ENCODE results near the gene IFNA21.
"Not testable (repeated sequence)": the region's sequence is repeated elsewhere in the genome, so short reads cannot be mapped to it uniquely, and the experiment has no call there.

The IFNA21 gene

GRCh38 chr9:21172156-21172555 is 5.7 kb upstream of the IFNA21 start:
- no peak for TF ChIP-seq POLR2AphosphoS5 (IDR thresholded peaks at IDR 0.05; ENCODE audit: low read depth, low read length)
- no peak for TF ChIP-seq TAF1 (IDR thresholded peaks at IDR 0.05; ENCODE audit: borderline replicate concordance, low read depth, low read length)
- TF ChIP-seq POLR2A (IDR thresholded peaks at IDR 0.05; ENCODE audit: low read depth, low read length): no peak
- no peak for FAIRE-seq
- DNase-seq (ENCODE audit: insufficient read length): no peak

- DNase-seq (ENCODE audit: insufficient read length) (no peak), FAIRE-seq (no peak)
- TF ChIP-seq POLR2AphosphoS5 (IDR thresholded peaks at IDR 0.05; ENCODE audit: low read depth, low read length) (no peak), POLR2A (IDR thresholded peaks at IDR 0.05; ENCODE audit: low read depth, low read length) (no peak), TAF1 (IDR thresholded peaks at IDR 0.05; ENCODE audit: borderline replicate concordance, low read depth, low read length) (no peak)
Measured at GRCh38 chr9:21171351-21171750, 4.9 kb upstream of the IFNA21 start.

DNA sequence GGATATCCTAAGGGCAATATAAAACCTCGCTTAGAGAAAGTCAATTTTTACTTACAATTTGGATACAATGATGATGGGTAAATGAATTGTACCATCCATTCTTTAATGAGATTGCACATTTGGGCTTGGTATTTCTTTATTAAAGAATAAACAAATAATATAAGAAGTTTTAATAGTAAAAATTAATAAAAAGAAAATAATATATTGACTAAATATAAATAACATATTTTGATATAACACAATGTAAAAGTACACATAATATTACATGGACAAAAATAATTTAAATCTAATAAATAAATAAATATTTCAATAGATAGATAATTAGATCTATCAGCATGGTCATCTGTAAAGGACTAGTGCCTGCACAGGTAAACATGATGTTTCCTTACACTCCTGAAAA is 944 bp downstream of the IFNA21 start:
- DNase-seq (ENCODE audit: insufficient read length) (no peak), FAIRE-seq (no peak)
- TF ChIP-seq TAF1 (IDR thresholded peaks at IDR 0.05; ENCODE audit: borderline replicate concordance, low read depth, low read length) (no peak), POLR2A (IDR thresholded peaks at IDR 0.05; ENCODE audit: low read depth, low read length) (no peak), POLR2AphosphoS5 (IDR thresholded peaks at IDR 0.05; ENCODE audit: low read depth, low read length) (no peak)

- TF ChIP-seq TAF1 (IDR thresholded peaks at IDR 0.05; ENCODE audit: borderline replicate concordance, low read depth, low read length) (no peak), POLR2A (IDR thresholded peaks at IDR 0.05; ENCODE audit: low read depth, low read length) (no peak), POLR2AphosphoS5 (IDR thresholded peaks at IDR 0.05; ENCODE audit: low read depth, low read length) (no peak)
- DNase-seq (ENCODE audit: insufficient read length) (no peak), FAIRE-seq (peak; percentile 88)
Measured at GRCh38 chr9:21160178-21160577, 6.3 kb downstream of the IFNA21 start.

DNA sequence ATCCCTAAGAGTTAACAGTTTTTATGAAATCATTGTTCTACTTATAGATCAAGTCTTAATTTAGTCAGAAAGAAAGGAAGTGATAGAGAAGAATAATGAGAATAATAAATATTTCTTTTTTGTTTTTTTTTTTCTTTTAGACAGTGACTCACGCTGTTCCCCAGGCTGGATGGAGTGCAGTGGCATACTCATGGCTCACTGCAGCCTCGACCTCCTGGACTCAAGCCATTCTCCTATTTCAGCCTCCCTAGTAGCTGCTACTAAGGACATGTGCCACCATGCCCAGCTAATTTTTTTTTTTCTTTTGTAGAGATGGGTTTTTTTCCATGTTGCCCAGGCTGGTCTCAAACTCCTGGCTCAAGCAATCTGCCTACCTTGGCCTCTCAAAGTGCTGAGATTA is 11.0 kb downstream of the IFNA21 start:
- DNase-seq (ENCODE audit: insufficient read length): no peak
- FAIRE-seq: no peak
- TF ChIP-seq TAF1 (IDR thresholded peaks at IDR 0.05; ENCODE audit: borderline replicate concordance, low read depth, low read length) (no peak), POLR2AphosphoS5 (IDR thresholded peaks at IDR 0.05; ENCODE audit: low read depth, low read length) (no peak), POLR2A (IDR thresholded peaks at IDR 0.05; ENCODE audit: low read depth, low read length) (no peak)

DNA sequence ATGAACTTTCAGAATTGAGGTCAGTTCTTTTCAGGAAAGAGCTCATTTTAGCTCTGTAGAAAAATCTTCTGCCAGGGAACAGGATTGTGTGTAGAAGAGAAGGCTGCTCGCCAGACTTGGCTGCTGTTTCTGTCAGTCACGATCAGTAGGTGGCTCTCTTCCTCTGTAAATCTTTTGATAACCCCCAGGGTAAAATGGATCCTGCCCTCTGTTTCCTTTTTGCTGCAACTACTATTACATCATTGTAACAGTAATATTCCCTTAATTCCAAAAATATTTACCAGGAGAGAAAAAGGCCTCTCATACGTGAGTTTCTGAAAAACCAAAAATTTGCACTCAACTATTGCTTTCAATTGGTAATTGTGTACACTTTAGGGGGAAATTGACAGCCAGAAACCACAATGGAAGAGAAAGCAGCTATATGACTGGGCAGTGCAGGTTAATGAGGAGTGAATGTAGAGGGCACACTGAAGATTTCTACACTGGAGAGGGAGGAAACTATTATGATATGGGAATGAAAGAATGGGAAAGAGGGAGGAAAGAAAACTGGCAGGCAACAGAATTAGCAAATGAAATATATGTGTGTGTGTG is 12.3 kb downstream of the IFNA21 start:
- TF ChIP-seq POLR2AphosphoS5 (IDR thresholded peaks at IDR 0.05; ENCODE audit: low read depth, low read length) (no peak), TAF1 (IDR thresholded peaks at IDR 0.05; ENCODE audit: borderline replicate concordance, low read depth, low read length) (no peak), POLR2A (IDR thresholded peaks at IDR 0.05; ENCODE audit: low read depth, low read length) (no peak)
- FAIRE-seq (peak; percentile 80), DNase-seq (ENCODE audit: insufficient read length) (no peak)

GRCh38 chr9:21153336-21154017 is 13.0 kb downstream of the IFNA21 start:
- DNase-seq (ENCODE audit: insufficient read length) (no peak), FAIRE-seq (no peak)
- no peak for TF ChIP-seq POLR2AphosphoS5 (IDR thresholded peaks at IDR 0.05; ENCODE audit: low read depth, low read length)
- TF ChIP-seq POLR2A (IDR thresholded peaks at IDR 0.05; ENCODE audit: low read depth, low read length): no peak
- TF ChIP-seq TAF1 (IDR thresholded peaks at IDR 0.05; ENCODE audit: borderline replicate concordance, low read depth, low read length): no peak

DNA sequence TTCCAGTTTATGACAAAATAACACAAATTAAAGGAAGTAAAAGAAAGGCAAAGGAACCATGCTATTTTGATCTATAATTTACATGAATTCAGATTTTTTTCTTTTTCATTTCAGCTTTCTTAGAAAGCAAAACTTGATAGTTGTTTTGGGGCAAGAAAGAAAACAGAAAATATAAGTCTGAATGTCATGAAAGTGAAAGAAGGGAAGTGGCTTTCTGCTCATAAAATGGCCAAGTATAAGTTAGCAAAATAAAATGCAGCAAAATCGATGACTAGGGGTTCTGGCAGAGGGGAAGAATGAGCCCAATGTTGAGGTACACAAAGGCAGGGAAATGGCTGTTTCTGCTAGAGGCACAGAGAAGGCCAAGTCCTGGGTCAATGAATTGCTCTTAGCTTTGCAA is 21.9 kb downstream of the IFNA21 start:
- no peak for FAIRE-seq
- DNase-seq (ENCODE audit: insufficient read length): no peak
- TF ChIP-seq TAF1 (IDR thresholded peaks at IDR 0.05; ENCODE audit: borderline replicate concordance, low read depth, low read length): no peak
- TF ChIP-seq POLR2A (IDR thresholded peaks at IDR 0.05; ENCODE audit: low read depth, low read length): no peak
- TF ChIP-seq POLR2AphosphoS5 (IDR thresholded peaks at IDR 0.05; ENCODE audit: low read depth, low read length): no peak

DNA sequence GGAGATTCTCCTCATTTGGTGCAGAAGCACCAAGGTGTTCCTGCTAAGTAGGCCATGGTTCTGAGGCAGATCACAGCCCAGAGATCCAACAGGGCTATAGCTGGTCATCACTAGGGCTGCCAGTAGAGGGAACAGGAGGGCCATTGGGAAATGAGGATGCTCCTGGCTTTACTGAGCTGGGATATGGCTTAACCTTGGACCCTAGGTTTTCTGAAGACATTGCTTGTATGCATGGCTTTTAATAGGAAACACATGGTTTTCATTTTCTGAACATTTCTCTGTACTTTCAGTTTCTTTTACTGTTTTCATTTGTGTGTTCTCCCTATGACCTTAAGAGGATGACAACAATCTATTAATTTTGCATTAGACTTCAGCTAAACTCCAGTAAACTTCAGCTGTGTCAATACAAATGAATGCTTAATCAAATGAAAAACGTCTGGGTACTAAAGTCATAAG is 25.0 kb downstream of the IFNA21 start, which contains the start of gene IFNW1:
TSS of gene IFNW1 (minus strand) at position 406 of the 456 bp plus-strand sequence. CDS start at position 144, 262 bp downstream.
- no peak for FAIRE-seq
- TF ChIP-seq POLR2AphosphoS5 (IDR thresholded peaks at IDR 0.05; ENCODE audit: low read depth, low read length): no peak
- TF ChIP-seq POLR2A (IDR thresholded peaks at IDR 0.05; ENCODE audit: low read depth, low read length): no peak
- TF ChIP-seq TAF1 (IDR thresholded peaks at IDR 0.05; ENCODE audit: borderline replicate concordance, low read depth, low read length): no peak
- DNase-seq (ENCODE audit: insufficient read length): no peak

- DNase-seq (ENCODE audit: insufficient read length) (no peak), FAIRE-seq (no peak)
- TF ChIP-seq POLR2A (IDR thresholded peaks at IDR 0.05; ENCODE audit: low read depth, low read length): no peak
- TF ChIP-seq TAF1 (IDR thresholded peaks at IDR 0.05; ENCODE audit: borderline replicate concordance, low read depth, low read length): no peak
- TF ChIP-seq POLR2AphosphoS5 (IDR thresholded peaks at IDR 0.05; ENCODE audit: low read depth, low read length): no peak
Measured at GRCh38 chr9:21137020-21137419, 29.4 kb downstream of the IFNA21 start.

DNA sequence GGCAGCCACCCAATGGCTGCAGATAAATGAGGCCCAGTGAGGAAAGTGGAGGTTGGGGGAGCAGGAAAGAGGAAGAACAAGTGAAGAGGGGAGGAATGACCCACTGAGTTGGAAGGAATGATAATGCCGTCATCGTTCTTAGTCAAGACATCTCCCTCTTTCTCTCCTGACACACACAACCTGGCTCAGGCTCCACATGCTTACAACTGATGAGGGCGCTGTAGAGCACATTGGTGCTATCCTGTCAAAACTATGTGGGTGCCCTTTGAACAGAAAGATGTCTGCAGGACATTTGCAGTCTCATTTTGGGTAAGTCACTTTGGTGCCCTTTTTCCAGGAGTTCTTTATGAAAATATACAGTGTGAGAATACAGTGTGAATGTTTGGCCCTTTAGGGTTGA is 30.7 kb downstream of the IFNA21 start:
- FAIRE-seq: no peak

DNA sequence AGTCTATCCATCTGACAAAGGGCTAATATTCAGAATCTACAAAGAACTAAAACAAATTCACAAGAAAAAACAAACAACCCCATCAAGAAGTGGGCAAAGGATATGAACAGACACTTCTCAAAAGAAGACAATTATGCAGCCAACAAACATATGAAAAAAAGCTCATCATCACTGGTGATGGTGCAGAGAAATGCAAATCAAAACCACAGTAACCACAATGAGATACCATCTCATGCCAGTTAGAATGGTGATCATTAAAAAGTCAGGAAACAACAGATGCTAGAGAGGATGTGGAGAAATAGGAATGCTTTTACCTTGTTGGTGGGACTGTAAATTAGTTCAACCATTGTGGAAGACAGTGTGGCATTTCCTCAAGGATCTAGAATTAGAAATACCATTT is 38.3 kb downstream of the IFNA21 start:
- not testable (repeated sequence) for FAIRE-seq; DNase-seq (ENCODE audit: insufficient read length)

More for the DNA sequence above, 30.7 kb downstream of the IFNA21 start:
- TF ChIP-seq POLR2A (IDR thresholded peaks at IDR 0.05; ENCODE audit: low read depth, low read length): no peak
- TF ChIP-seq TAF1 (IDR thresholded peaks at IDR 0.05; ENCODE audit: borderline replicate concordance, low read depth, low read length): no peak
- TF ChIP-seq POLR2AphosphoS5 (IDR thresholded peaks at IDR 0.05; ENCODE audit: low read depth, low read length): no peak
- no peak for DNase-seq (ENCODE audit: insufficient read length)
